Erythroblast (primary cell): ENCODE data around the gene CALML4.

ENCODE experiments used
- GATA1 ChIP-seq: IDR thresholded peaks from 2 replicates; pipeline ENCODE4 v1.6.1; 2011; ENCODE audit warnings: low read depth, mild to moderate bottlenecking, control low read depth, low read length, moderate library complexity
- POLR2A ChIP-seq: IDR thresholded peaks from 2 replicates; pipeline ENCODE4 v1.6.1; 2011; ENCODE audit warnings: mild to moderate bottlenecking, low read length

DNA sequence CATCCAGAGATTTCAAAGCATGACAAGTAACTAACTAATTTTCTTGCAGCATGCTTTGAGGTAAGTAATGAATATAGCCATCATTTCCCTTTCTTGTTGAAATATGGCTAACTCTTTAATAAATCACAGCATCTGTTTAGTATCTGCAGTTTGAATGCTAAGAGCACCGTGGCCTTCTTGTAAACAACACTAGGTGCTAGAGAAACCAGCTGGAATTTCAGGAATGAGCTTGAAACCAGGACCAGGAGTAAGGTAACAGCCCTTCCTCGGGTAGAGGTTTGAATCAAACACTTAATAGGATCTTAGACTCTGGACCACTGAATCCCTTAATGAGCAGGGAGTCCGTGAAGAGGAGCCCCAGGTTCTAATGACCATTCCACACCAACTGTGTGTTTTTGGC is 13.6 kb downstream of the CALML4 start:
- TF ChIP-seq POLR2A (no peak), GATA1 (no peak)
